Right renal cortex interstitium (tissue), 3 donors: Measurements from ENCODE around the gene KRTAP5-4. TPM values are rescaled to one million over a fixed set of nuclear protein-coding genes. Genes with fewer than 3 reads are reported as not detected.

ENCODE experiments used
- DNase-seq, 3 donors: peaks; one replicate each; pipeline ENCODE4 v3.0.0-alpha.2; 2013; ENCODE audit warnings: low read depth in 3 of 3, low spot score in 2 of 3
- polyA plus RNA-seq, 3 donors: library from polyadenylated mRNA; unstranded; fragments of 120-200 nt; gene quantifications; one replicate each; pipeline ENCODE4 v1.2.1, GENCODE V29; 2013; ENCODE audit not compliant: insufficient read length in 3 of 3

KRTAP5-4 gene
- polyA plus RNA-seq, 3 donors, result not detected

- DNase-seq, result no peak
Observed at GRCh38 chr11:1574933-1575242, 47.0 kb downstream of the KRTAP5-4 start.

GRCh38 chr11:1574238-1574932 lies 47.6 kb downstream of the KRTAP5-4 start:
- no peak for DNase-seq

- DNase-seq, result no peak
Observed at GRCh38 chr11:1573903-1574237, 48.1 kb downstream of the KRTAP5-4 start.

- no peak for DNase-seq
Observed at GRCh38 chr11:1573077-1573902, 48.6 kb downstream of the KRTAP5-4 start.

GRCh38 chr11:1572197-1573076 lies 49.5 kb downstream of the KRTAP5-4 start, which contains the start of gene DUSP8:
DUSP8 (minus strand) TSS chr11:1572271; CDS start chr11:1565826, 6,445 bp downstream.
- DNase-seq, result no peak

- DNase-seq, result no peak
Observed at GRCh38 chr11:1571760-1572196, 50.2 kb downstream of the KRTAP5-4 start.

Other genes starting within 250 kb of the KRTAP5-4 start
- gene BRSK2, start 232.2 kb downstream of the KRTAP5-4 start, polyA plus RNA-seq, result under 1 TPM; 0.25 to 0.64 (median 0.49) TPM
- gene MOB2, start 135.4 kb downstream of the KRTAP5-4 start, polyA plus RNA-seq, result 10 to 100 TPM; 28.8 to 36.7 (median 31.6) TPM
- 1 to 10 TPM; 2.2 to 3.0 (median 2.5) TPM for gene DUSP8, start 49.9 kb downstream of the KRTAP5-4 start, polyA plus RNA-seq
- gene KRTAP5-1, start 36.9 kb downstream of the KRTAP5-4 start, polyA plus RNA-seq, result under 1 TPM in 1 of 3 donors, not detected in 2; 0.18 TPM
- under 1 TPM in 1 of 3 donors, not detected in 2; 0.21 TPM for gene KRTAP5-2, start 23.8 kb downstream of the KRTAP5-4 start, polyA plus RNA-seq
- not detected for gene KRTAP5-3, start 13.7 kb downstream of the KRTAP5-4 start, polyA plus RNA-seq
- gene KRTAP5-5, start 7.6 kb upstream of the KRTAP5-4 start, polyA plus RNA-seq, result not detected
- gene KRTAP5-6, start 75.1 kb upstream of the KRTAP5-4 start, polyA plus RNA-seq, result not detected
- gene IFITM10, start 128.5 kb upstream of the KRTAP5-4 start, polyA plus RNA-seq, result under 1 TPM; 0.11 to 0.30 (median 0.14) TPM
- gene CTSD, start 141.8 kb upstream of the KRTAP5-4 start, polyA plus RNA-seq, result 100 to 1,000 TPM; 192 to 255 (median 211) TPM
- gene SYT8, start 212.9 kb upstream of the KRTAP5-4 start, polyA plus RNA-seq, result under 1 TPM in 1 of 3 donors, not detected in 2; 0.33 TPM
- under 1 TPM; 0.29 to 0.42 (median 0.40) TPM for gene TNNI2, start 216.8 kb upstream of the KRTAP5-4 start, polyA plus RNA-seq
- 1 to 10 TPM; 4.2 to 4.8 (median 4.8) TPM for gene LSP1, start 230.9 kb upstream of the KRTAP5-4 start, polyA plus RNA-seq